Right lobe of liver (tissue), 6 donors: ENCODE measurements around the gene ATXN2L. TPM values are rescaled to one million over a fixed set of nuclear protein-coding genes. Genes with fewer than 3 reads are reported as not detected.

Experiments used
- ATAC-seq, 4 donors: fragments of 200-7000 bp; cut with Tn5 transposase; one replicate each; pipeline ENCODE4 v1.9.1; 2020; ENCODE audit warnings: mild to moderate bottlenecking in 4 of 4, moderate library complexity in 4 of 4
- DNase-seq, 3 donors: peaks; one replicate each; pipeline ENCODE4 v3.0.0-alpha.2; 2020
- H3K27ac ChIP-seq, 3 donors: fragments of 200-600 bp; one replicate each; pipeline ENCODE4 v1.8.0; 2022
- H3K27me3 ChIP-seq, 2 donors: fragments of 200-600 bp; one replicate each; pipeline ENCODE4 v1.8.0; 2022
- H3K36me3 ChIP-seq, 4 donors: fragments of 200-600 bp; sonication (generic) in 1 of 4; one replicate each; pipeline versions ENCODE4 v1.5.1 to v1.8.0; 2017 to 2022; ENCODE audit warnings: control low read depth in 1 of 4
- H3K4me1 ChIP-seq, 4 donors: fragments of 200-600 bp; sonication (generic) in 1 of 4; one replicate each; pipeline versions ENCODE4 v1.5.1 to v1.8.0; 2017 to 2022; ENCODE audit warnings: control low read depth in 1 of 4
- H3K4me3 ChIP-seq, 3 donors: fragments of 200-600 bp; one replicate each; pipeline ENCODE4 v1.8.0; 2022
- H3K9me3 ChIP-seq, 4 donors: fragments of 200-600 bp; sonication (generic) in 1 of 4; one replicate each; pipeline versions ENCODE4 v1.5.1 to v1.8.0; 2017 to 2022; ENCODE audit warnings: control low read depth in 1 of 4
- CTCF ChIP-seq, 4 donors: fragments of 200-600 bp in 3 of 4; fragments of 450-650 bp in 1 of 4; IDR thresholded peaks; one replicate each; pipeline versions ENCODE4 v1.5.1 to v1.8.0; 2016 to 2022; ENCODE audit warnings: antibody characterized with exemption in 4 of 4, mild to moderate bottlenecking in 2 of 4
- POLR2A ChIP-seq: fragments of 450-650 bp; IDR thresholded peaks from one replicate; pipeline ENCODE4 v1.6.1; 2017; ENCODE audit warnings: antibody characterized with exemption, mild to moderate bottlenecking
- WGBS: methylation state at CpG from one replicate; pipeline ENCODE4 v1.1.6; 2018; ENCODE audit warnings: low coverage, low lambda C conversion rate; ENCODE audit not compliant: insufficient coverage; ENCODE audit errors: missing lambda C conversion rate; 5-methylcytosine and 5-hydroxymethylcytosine counted together
- intact Hi-C, 2 donors: fragments of 100-400 bp; cut with DNase I; formaldehyde crosslinking; loops; one replicate each; pipeline versions ENCODE4 v1.11.2 to v1.14.1; 2022
- total RNA-seq, 6 experiments: library from RNA; depleted of rRNA in 2 of 6; stranded (reverse); fragments of >200 nt in 2 of 6; fragmentation: NEBNext Ultra II Directional in 3 of 6; extraction: Animal tissue kit (Norgen Biotek cat#: 25700) in 3 of 6; gene quantifications; one replicate each; pipeline versions ENCODE4 v1.1.0 to v1.2.4, GENCODE V29; 2016 to 2023
- donor health status: DM: no; HTN: yes; CAD: no.
- donor health status: DM: no; HTN: no; CAD: no.
- donor health status: DM: no; HTN: no; CAD: no.
- donor health status: DM: no; HTN: yes; CAD: no.
- donor health status: DM: no; HTN: yes; CAD: no.

ATXN2L gene
- total RNA-seq, 6 experiments from 2014 or later: 40.5 to 78.1 (median 57.2) TPM

DNA sequence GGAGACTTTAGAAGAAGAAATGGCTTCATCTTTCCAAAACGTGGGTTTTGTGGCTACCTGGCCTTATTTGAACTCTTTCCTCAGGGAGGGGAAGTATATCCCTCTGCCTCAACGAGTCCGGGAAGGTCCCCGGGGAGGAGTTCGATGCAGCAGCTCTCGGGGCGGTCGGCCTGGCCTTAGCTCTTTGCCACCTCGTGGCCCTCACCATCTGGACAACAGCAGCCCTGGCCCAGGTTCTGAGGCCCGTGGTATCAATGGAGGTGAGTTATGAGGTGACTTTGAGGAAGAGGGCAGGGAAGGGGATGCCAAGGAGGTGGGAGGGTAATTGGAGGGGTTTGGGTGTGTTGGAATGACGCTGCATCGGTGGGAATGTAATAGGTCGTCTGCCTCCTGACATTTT, 7.7 kb downstream of the ATXN2L start:
- Histone ChIP-seq H3K27ac (no peak overlapping the region), H3K9me3 (no peaks in the 10 kb centered on the region), H3K27me3 (no peaks in the 10 kb centered on the region), H3K4me3 (no peak overlapping the region), H3K4me1 (peaks cover 0 to 5% (median 2%) of the 10 kb centered on the region in 4 donors), H3K36me3 (peaks cover 32 to 100% (median 78%) of the 10 kb centered on the region in 4 donors)
- no peak for DNase-seq
- WGBS: 69% methylated on average over 2 of the region's 13 CpGs
- ATAC-seq: no peak
- no peak for TF ChIP-seq POLR2A
- TF ChIP-seq CTCF (IDR thresholded peaks at IDR 0.05): no peak
- intact Hi-C loops: no loop called here

DNA sequence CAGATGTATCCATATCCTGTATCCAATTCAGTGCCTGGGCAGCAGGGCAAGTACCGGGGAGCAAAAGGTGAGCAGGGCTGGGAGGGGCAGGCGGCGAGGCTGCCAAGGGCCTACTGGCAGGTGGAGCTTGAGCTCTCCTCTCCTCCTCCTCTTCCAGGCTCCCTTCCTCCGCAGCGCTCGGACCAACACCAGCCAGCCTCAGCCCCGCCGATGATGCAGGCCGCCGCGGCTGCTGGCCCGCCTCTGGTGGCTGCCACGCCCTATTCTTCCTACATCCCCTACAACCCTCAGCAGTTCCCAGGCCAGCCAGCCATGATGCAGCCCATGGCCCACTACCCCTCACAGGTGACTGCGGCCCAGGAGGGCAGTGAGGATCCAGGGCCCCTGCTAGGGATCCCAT, 11.6 kb downstream of the ATXN2L start:
- H3K36me3 ChIP-seq: peaks cover 29 to 83% (median 66%) of the 10 kb centered on the region in 4 donors
- intact Hi-C loops: no loop called here
- no peaks in the 10 kb centered on the region for H3K27me3 ChIP-seq
- no peaks in the 10 kb centered on the region for H3K9me3 ChIP-seq
- 96% methylated on average over 5 of the region's 14 CpGs for WGBS
- TF ChIP-seq CTCF (IDR thresholded peaks at IDR 0.05): no peak
- no peak for TF ChIP-seq POLR2A
- DNase-seq: no peak
- no peaks in the 10 kb centered on the region for H3K4me1 ChIP-seq
- no peak for ATAC-seq
- H3K27ac ChIP-seq: no peak overlapping the region
- H3K4me3 ChIP-seq: no peak overlapping the region

GRCh38 chr16:28834873-28835863, 12.4 kb downstream of the ATXN2L start:
- no peak for TF ChIP-seq CTCF (IDR thresholded peaks at IDR 0.05)
- no peak for TF ChIP-seq POLR2A
- no peaks in the 10 kb centered on the region for H3K4me1 ChIP-seq
- H3K4me3 ChIP-seq: no peak overlapping the region
- H3K36me3 ChIP-seq: peaks cover 29 to 75% (median 59%) of the 10 kb centered on the region in 4 donors
- ATAC-seq (peak in 2 of 4 donors; percentile 13 to 28), DNase-seq (no peak)
- H3K27me3 ChIP-seq: no peaks in the 10 kb centered on the region
- WGBS: 98% methylated on average over 7 of the region's 25 CpGs
- H3K27ac ChIP-seq: no peak overlapping the region
- intact Hi-C loops: no loop called here
- no peaks in the 10 kb centered on the region for H3K9me3 ChIP-seq

DNA sequence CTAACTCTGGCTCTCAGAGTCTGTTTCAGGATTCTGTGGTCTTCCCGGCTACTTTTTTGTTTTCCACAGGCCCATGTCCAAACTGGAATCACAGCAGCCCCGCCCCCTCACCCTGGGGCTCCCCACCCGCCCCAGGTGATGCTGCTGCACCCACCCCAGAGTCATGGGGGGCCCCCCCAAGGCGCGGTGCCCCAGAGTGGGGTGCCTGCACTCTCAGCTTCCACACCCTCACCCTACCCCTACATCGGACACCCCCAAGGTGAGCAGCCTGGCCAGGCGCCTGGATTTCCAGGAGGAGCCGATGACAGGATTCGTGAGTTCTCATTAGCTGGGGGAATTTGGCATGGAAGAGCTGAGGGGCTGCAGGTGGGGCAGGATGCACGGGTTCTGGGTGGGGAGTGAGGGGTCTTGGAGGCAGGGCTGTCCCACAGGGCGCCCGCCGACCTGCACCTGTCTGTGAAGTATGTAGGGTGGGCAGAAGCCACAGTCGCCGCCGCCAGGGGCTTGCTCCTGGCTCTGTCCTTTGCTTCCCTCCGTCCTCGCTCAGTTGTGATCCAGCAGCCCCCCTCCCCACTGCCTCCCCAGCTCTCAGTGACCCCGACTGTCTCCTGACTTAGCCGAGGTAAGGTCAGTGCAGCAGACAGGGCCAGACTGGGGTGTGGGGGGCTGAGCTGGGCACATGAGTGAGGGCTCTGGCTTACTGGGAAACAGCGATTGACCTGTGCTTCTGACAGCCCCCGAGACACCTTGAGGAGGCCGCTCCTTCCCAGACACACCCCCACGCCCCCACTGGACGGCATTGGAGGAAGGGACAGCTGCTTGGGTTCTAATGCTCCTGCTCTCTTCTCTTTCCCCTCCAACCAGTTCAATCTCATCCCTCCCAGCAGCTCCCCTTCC, 13.3 kb downstream of the ATXN2L start:
- intact Hi-C loops: no loop called here
- no peak for DNase-seq
- peaks cover 28 to 66% (median 51%) of the 10 kb centered on the region in 4 donors for H3K36me3 ChIP-seq

More for the DNA sequence above, 13.3 kb downstream of the ATXN2L start:
- Histone ChIP-seq H3K4me3 (no peak overlapping the region), H3K4me1 (no peaks in the 10 kb centered on the region), H3K27ac (no peak overlapping the region), H3K27me3 (no peaks in the 10 kb centered on the region), H3K9me3 (no peaks in the 10 kb centered on the region)
- ATAC-seq: no peak
- TF ChIP-seq POLR2A (no peak), CTCF (IDR thresholded peaks at IDR 0.05) (no peak)
- 94% methylated on average over 6 of the region's 25 CpGs for WGBS
